Spleen (tissue), 7 donors: ENCODE measurements around the gene OPCML.

Experiments
- CTCF ChIP-seq, 11 experiments: fragments of 200-600 bp in 7 of 11; fragments of 450-650 bp in 4 of 11; sonication (generic) in 4 of 11; IDR thresholded peaks in 8 of 11; conservative IDR thresholded peaks in 3 of 11; 1 replicate in 7 of 11; 2 replicates in 4 of 11; pipeline versions ENCODE4 v1.4.0 to v1.8.0; 2016 to 2021; ENCODE audit warnings: antibody characterized with exemption in 11 of 11, inconsistent platforms in 4 of 11, mild to moderate bottlenecking in 1 of 11
- POLR2AphosphoS5 ChIP-seq, 3 donors: sonication (generic); formaldehyde crosslinking; IDR thresholded peaks; one replicate each; pipeline ENCODE4 v1.5.1; 2017; ENCODE audit warnings: antibody characterized with exemption in 3 of 3
- donor health status: DM: no; HTN: no; CAD: no; lungs with moderate emphysema.
- donor health status: DM: no; HTN: no; CAD: no.
- donor health status: DM: no; HTN: no; CAD: no.

GRCh38 chr11:133516845-133517244 is 15.5 kb downstream of the OPCML start:
- TF ChIP-seq CTCF (IDR thresholded peaks at IDR 0.05 in 8 of 11, conservative IDR thresholded peaks at IDR 0.05 in 3 of 11) (no peak), POLR2AphosphoS5 (IDR thresholded peaks at IDR 0.05) (no peak)
